B cell (primary cell): ENCODE results near the gene PIK3CD. TPM values are rescaled to one million over a fixed set of nuclear protein-coding genes. Genes with fewer than 3 reads are reported as not detected.

Source experiments
- ATAC-seq: fragments of 200-7000 bp; cut with Tn5 transposase; one replicate; pipeline ENCODE4 v1.10.0; 2021; ENCODE audit warnings: low read depth, mild to moderate bottlenecking, moderate number of reproducible peaks, moderate library complexity
- CTCF ChIA-PET: fragments of 350-600 bp; sonication (Branson Sonifier 250); formaldehyde crosslinking; loops from one replicate; lab custom pipeline; 2021; ENCODE audit warnings: antibody characterized with exemption, inconsistent platforms; lab: Charles Lee
- POLR2A ChIA-PET: fragments of 350-600 bp; sonication (Branson Sonifier 250); formaldehyde crosslinking; loops from one replicate; lab custom pipeline; 2021; ENCODE audit warnings: antibody characterized with exemption; lab: Charles Lee
- DNase-seq: peaks from one replicate; pipeline ENCODE4 v3.0.0; 2013
- H2AFZ ChIP-seq: 2 replicates; pipeline ENCODE4 v1.6.1; 2012; ENCODE audit warnings: mild to moderate bottlenecking, low read depth, low read length; ENCODE audit not compliant: insufficient read depth, poor library complexity, severe bottlenecking
- H3K27ac ChIP-seq, 2 donors: 1 replicate in 1 of 2; 2 replicates in 1 of 2; pipeline ENCODE4 v1.5.1; 2012 to 2013; ENCODE audit warnings: low read length in 2 of 2, mild to moderate bottlenecking in 2 of 2, moderate library complexity in 1 of 2
- H3K27me3 ChIP-seq, 4 experiments: fragments of 200-600 bp in 1 of 4; sonication (generic) in 1 of 4; replicated peaks in 1 of 4; 1 replicate in 2 of 4; 2 replicates in 2 of 4; pipeline versions ENCODE4 v1.6.1 to v1.7.0; 2013 to 2016; ENCODE audit warnings: low read length in 3 of 4, mild to moderate bottlenecking in 2 of 4, mixed read lengths in 1 of 4, moderate library complexity in 1 of 4; ENCODE audit not compliant: insufficient read depth in 4 of 4, control insufficient read depth in 3 of 4; ENCODE audit errors: control extremely low read depth in 1 of 4
- H3K36me3 ChIP-seq, 2 experiments: replicated peaks in 1 of 2; 1 replicate in 1 of 2; 2 replicates in 1 of 2; pipeline versions ENCODE4 v1.6.1 to v1.7.1; 2013; ENCODE audit warnings: low read length in 1 of 2; ENCODE audit not compliant: insufficient read depth in 2 of 2, control insufficient read depth in 1 of 2; ENCODE audit errors: control extremely low read depth in 1 of 2, extremely low read depth in 1 of 2
- H3K4me1 ChIP-seq, 2 donors: fragments of 200-600 bp in 1 of 2; sonication (generic) in 1 of 2; 1 replicate in 1 of 2; 2 replicates in 1 of 2; pipeline versions ENCODE4 v1.5.1 to v1.6.1; 2013 to 2017; ENCODE audit warnings: low read length in 2 of 2; ENCODE audit not compliant: control insufficient read depth in 2 of 2, insufficient read depth in 2 of 2
- H3K4me2 ChIP-seq: replicated peaks from 2 replicates; pipeline ENCODE3; 2012; ENCODE audit warnings: mild to moderate bottlenecking, low read depth, low read length; ENCODE audit not compliant: poor library complexity, severe bottlenecking
- H3K4me3 ChIP-seq, 5 experiments: fragments of 200-600 bp in 1 of 5; sonication (generic) in 1 of 5; 1 replicate in 3 of 5; 2 replicates in 2 of 5; pipeline versions ENCODE4 v1.5.1 to v1.7.0; 2011 to 2016; ENCODE audit warnings: low read length in 4 of 5, mild to moderate bottlenecking in 4 of 5, low read depth in 2 of 5, control low read depth in 1 of 5, moderate library complexity in 1 of 5; ENCODE audit not compliant: insufficient read depth in 1 of 5; ENCODE audit errors: control extremely low read depth in 1 of 5, extremely low read depth in 1 of 5
- H3K79me2 ChIP-seq: fragments of 200-600 bp; sonication (generic); one replicate; pipeline ENCODE4 v1.6.0; 2016; ENCODE audit warnings: low read length; ENCODE audit not compliant: control insufficient read depth, insufficient read depth
- H3K9ac ChIP-seq: fragments of 200-600 bp; sonication (generic); 2 replicates; pipeline ENCODE4 v1.6.1; 2017; ENCODE audit warnings: mild to moderate bottlenecking, low read length, moderate library complexity
- H3K9me3 ChIP-seq, 3 donors: one replicate each; pipeline versions ENCODE4 v1.6.1 to v1.7.1; 2013; ENCODE audit warnings: low read length in 2 of 3; ENCODE audit not compliant: control insufficient read depth in 2 of 3, insufficient read depth in 1 of 3; ENCODE audit errors: control extremely low read depth in 1 of 3
- H4K20me1 ChIP-seq: 2 replicates; pipeline ENCODE4 v1.6.0; 2012; ENCODE audit warnings: mild to moderate bottlenecking, low read length; ENCODE audit not compliant: insufficient read depth, control insufficient read depth, poor library complexity, severe bottlenecking
- H3K27ac Mint-ChIP-seq: one replicate; pipeline ENCODE4 v1.8.0; 2021; ENCODE audit warnings: mixed read lengths
- H3K27me3 Mint-ChIP-seq: one replicate; pipeline ENCODE4 v1.8.0; 2021; ENCODE audit warnings: mixed read lengths
- H3K4me1 Mint-ChIP-seq: one replicate; pipeline ENCODE4 v1.8.0; 2021; ENCODE audit warnings: mixed read lengths
- H3K4me3 Mint-ChIP-seq: one replicate; pipeline ENCODE4 v1.8.0; 2021; ENCODE audit warnings: mixed read lengths
- H3K9me3 Mint-ChIP-seq: one replicate; pipeline ENCODE4 v1.8.0; 2022; ENCODE audit warnings: mixed read lengths; ENCODE audit not compliant: insufficient read depth
- CTCF ChIP-seq: fragments of 200-600 bp; IDR thresholded peaks from one replicate; pipeline ENCODE4 v1.8.0; 2022; ENCODE audit warnings: antibody characterized with exemption, mild to moderate bottlenecking
- EZH2 ChIP-seq: IDR thresholded peaks from 2 replicates; pipeline ENCODE4 v1.6.1; 2012; ENCODE audit warnings: borderline replicate concordance, low read depth, mild to moderate bottlenecking, moderate library complexity, low read length; ENCODE audit not compliant: insufficient read depth, poor library complexity, severe bottlenecking
- WGBS: methylation state at CpG from one replicate; pipeline ENCODE4 v1.1.5; 2013; ENCODE audit warnings: missing lambda C conversion rate; ENCODE audit not compliant: insufficient coverage; 5-methylcytosine and 5-hydroxymethylcytosine counted together
- intact Hi-C: fragments of 100-400 bp; cut with micrococcal nuclease; formaldehyde crosslinking; loops from one replicate; pipeline ENCODE4 v1.10.0; 2022
- polyA plus RNA-seq: library from polyadenylated mRNA; depleted of rRNA; stranded (reverse); fragments of >200 nt; gene quantifications from 2 replicates; pipeline ENCODE4 v1.2.3, GENCODE V29; 2012
- total RNA-seq, 2 donors: library from RNA; stranded (reverse); fragments of 120-200 nt in 1 of 2; gene quantifications; 1 replicate in 1 of 2; 2 replicates in 1 of 2; pipeline versions ENCODE4 v1.2.3 to v1.2.4, GENCODE V29; 2013 to 2022

PIK3CD gene
- total and polyA plus RNA-seq, 2 donors (not counting 1 experiment from before 2014, with no cell fraction given) = 144 to 222 TPM

GRCh38 chr1:9687874-9688582 is 36.5 kb downstream of the PIK3CD start:
- peaks cover 96% of the 10 kb centered on the region for H4K20me1 ChIP-seq
- peak overlapping the region; percentile 19 to 63 for H3K27ac ChIP-seq
- H3K36me3 ChIP-seq = peaks cover 7 to 33% of the 10 kb centered on the region in 2 experiments
- Mint-ChIP-seq H3K4me3 (peak overlapping the region; percentile 85), H3K27ac (peak overlapping the region; percentile 87), H3K27me3 (no peaks in the 10 kb centered on the region), H3K9me3 (no peaks in the 10 kb centered on the region), H3K4me1 (peaks cover 65% of the 10 kb centered on the region)
- ChIA-PET CTCF (interaction anchor here (0.9 to 11.4 kb wide), 5 partner anchors 9 to 73 kb away, joined by 3 to 119 read pairs (median 5); partner anchors contain the start of gene PIK3CD), POLR2A (interaction anchor here (1.6 to 4.6 kb wide), 3 partner anchors 34 to 62 kb away, joined by 5 to 51 read pairs (median 13); no protein-coding TSS in a partner anchor)
- H3K9ac ChIP-seq = peak overlapping the region; percentile 73
- ATAC-seq (no peak), DNase-seq (peak; percentile 23)
- no peaks in the 10 kb centered on the region for H3K27me3 ChIP-seq
- H3K4me3 ChIP-seq = peak overlapping the region in 4 of 5 experiments; percentile 40 to 68 (median 56)
- H2AFZ ChIP-seq = no peak overlapping the region
- TF ChIP-seq EZH2 = no peak
- TF ChIP-seq CTCF = no peak
- H3K79me2 ChIP-seq = peaks cover 96% of the 10 kb centered on the region
- H3K9me3 ChIP-seq = no peaks in the 10 kb centered on the region
- intact Hi-C loops = loop anchor here (2.0 kb wide), 2 partner anchors 29 to 99 kb away; partner anchors contain the start of gene TMEM201
- 27% methylated on average over 26 of the region's 34 CpGs for WGBS
- H3K4me2 ChIP-seq = peak overlapping the region; percentile 97
- H3K4me1 ChIP-seq = peaks cover 59 to 69% of the 10 kb centered on the region in 2 donors

GRCh38 chr1:9688599-9688998 is 37.1 kb downstream of the PIK3CD start:
- Histone ChIP-seq H3K4me1 (peaks cover 59 to 66% of the 10 kb centered on the region in 2 donors), H3K36me3 (peaks cover 7 to 35% of the 10 kb centered on the region in 2 experiments), H3K9me3 (no peaks in the 10 kb centered on the region), H2AFZ (no peak overlapping the region), H3K4me2 (peak overlapping the region; percentile 97), H3K79me2 (peaks cover 96% of the 10 kb centered on the region), H3K4me3 (peak overlapping the region; percentile 34 to 68 (median 59)), H3K9ac (peak overlapping the region; percentile 73), H3K27me3 (no peaks in the 10 kb centered on the region), H4K20me1 (peaks cover 98% of the 10 kb centered on the region), H3K27ac (peak overlapping the region in 1 of 2 donors; percentile 63)
- ChIA-PET CTCF (interaction anchor here (0.9 to 11.4 kb wide), 6 partner anchors 8 to 73 kb away, joined by 3 to 119 read pairs (median 4); partner anchors contain the start of gene PIK3CD), POLR2A (interaction anchor here (1.6 to 4.6 kb wide), 3 partner anchors 35 to 62 kb away, joined by 5 to 51 read pairs (median 13); no protein-coding TSS in a partner anchor)
- no peak for TF ChIP-seq CTCF
- no peak for TF ChIP-seq EZH2
- peaks cover 63% of the 10 kb centered on the region for H3K4me1 Mint-ChIP-seq
- no peaks in the 10 kb centered on the region for H3K9me3 Mint-ChIP-seq
- H3K27ac Mint-ChIP-seq = peak overlapping the region; percentile 87
- ATAC-seq (no peak), DNase-seq (no peak)
- H3K27me3 Mint-ChIP-seq = no peaks in the 10 kb centered on the region
- H3K4me3 Mint-ChIP-seq = peak overlapping the region; percentile 85
- intact Hi-C loops = no loop called here
- 73% methylated on average over 9 of the region's 14 CpGs for WGBS
